ENCODE measurements around the gene CCDC40.

The CCDC40 gene

GRCh38 chr17:80104321-80104955 lies 68.0 kb downstream of the CCDC40 start:
- no peak for DNase-seq

GRCh38 chr17:80104956-80105375 lies 68.5 kb downstream of the CCDC40 start:
- no peak for DNase-seq

- no peak for DNase-seq
Observed at GRCh38 chr17:80105762-80106161, 69.3 kb downstream of the CCDC40 start.

- no peak for DNase-seq
Observed at GRCh38 chr17:80106176-80106575, 69.7 kb downstream of the CCDC40 start.

- DNase-seq: no peak
Observed at GRCh38 chr17:80106751-80107150, 70.3 kb downstream of the CCDC40 start.

- no peak for DNase-seq
Observed at GRCh38 chr17:80107231-80108021, 71.0 kb downstream of the CCDC40 start.

GRCh38 chr17:80108036-80108971 lies 71.9 kb downstream of the CCDC40 start:
- no peak for DNase-seq

- DNase-seq: no peak
Observed at GRCh38 chr17:80109066-80109660, 72.7 kb downstream of the CCDC40 start.

GRCh38 chr17:80109713-80110446 lies 73.4 kb downstream of the CCDC40 start:
- DNase-seq: no peak

- no peak for DNase-seq
Observed at GRCh38 chr17:80110447-80110812, 74.0 kb downstream of the CCDC40 start.

GRCh38 chr17:80110927-80111701 lies 74.7 kb downstream of the CCDC40 start:
- DNase-seq: no peak

- DNase-seq: no peak
Observed at GRCh38 chr17:80111702-80112470, 75.4 kb downstream of the CCDC40 start.

GRCh38 chr17:80112471-80113032 lies 76.1 kb downstream of the CCDC40 start:
- no peak for DNase-seq

- DNase-seq: no peak
Observed at GRCh38 chr17:80113033-80113484, 76.6 kb downstream of the CCDC40 start.

- no peak for DNase-seq
Observed at GRCh38 chr17:80114758-80115157, 78.3 kb downstream of the CCDC40 start.

- no peak for DNase-seq
Observed at GRCh38 chr17:80115159-80115558, 78.7 kb downstream of the CCDC40 start.

GRCh38 chr17:80116276-80116920 lies 80.0 kb downstream of the CCDC40 start:
- DNase-seq: no peak

- DNase-seq: no peak
Observed at GRCh38 chr17:80116921-80117380, 80.5 kb downstream of the CCDC40 start.

Measured in fibroblast of skin of abdomen (primary cell).